HG03442 (cell line): ENCODE measurements around the gene LRRC3.
"Not testable (repeated sequence)": the region's sequence is repeated elsewhere in the genome, so short reads cannot be mapped to it uniquely, and the experiment has no call there.

Experiments used
- ATAC-seq: cut with Tn5 transposase; IDR thresholded peaks from one replicate; pipeline ENCODE4 v1.9.1; 2021; ENCODE audit warnings: mild to moderate bottlenecking, moderate library complexity; ENCODE audit not compliant: unreplicated experiment

Gene LRRC3

GRCh38 chr21:44454747-44455523, at the start of gene LRRC3:
LRRC3 (plus strand) TSS chr21:44455510; CDS start chr21:44456645, 1,135 bp downstream.
- no peak for ATAC-seq

GRCh38 chr21:44405948-44406872, 49.1 kb upstream of the LRRC3 start:
- ATAC-seq = no peak

DNA sequence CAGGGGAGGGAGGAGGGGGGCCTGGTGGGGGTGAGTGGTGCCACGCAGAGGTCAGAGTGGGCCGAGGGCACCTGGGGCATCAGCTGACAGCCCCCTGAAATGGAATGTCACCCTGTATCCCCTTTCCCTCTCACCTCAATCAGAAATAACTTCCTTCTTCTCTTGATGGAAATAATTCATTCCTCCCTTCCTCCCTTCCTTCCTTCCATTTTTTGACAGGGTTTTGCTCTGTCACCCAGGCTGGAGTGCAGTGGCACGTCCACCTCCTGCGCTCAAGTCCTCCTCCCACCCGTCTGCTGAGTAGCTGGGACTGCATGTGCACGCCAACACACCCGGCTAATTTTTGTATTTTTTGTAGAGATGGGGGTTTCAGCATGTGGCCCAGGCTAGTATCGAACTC, 48.4 kb upstream of the LRRC3 start:
- ATAC-seq = no peak

GRCh38 chr21:44407493-44407892, 47.8 kb upstream of the LRRC3 start:
- no peak for ATAC-seq

GRCh38 chr21:44408226-44408625, 47.1 kb upstream of the LRRC3 start:
- ATAC-seq = no peak

DNA sequence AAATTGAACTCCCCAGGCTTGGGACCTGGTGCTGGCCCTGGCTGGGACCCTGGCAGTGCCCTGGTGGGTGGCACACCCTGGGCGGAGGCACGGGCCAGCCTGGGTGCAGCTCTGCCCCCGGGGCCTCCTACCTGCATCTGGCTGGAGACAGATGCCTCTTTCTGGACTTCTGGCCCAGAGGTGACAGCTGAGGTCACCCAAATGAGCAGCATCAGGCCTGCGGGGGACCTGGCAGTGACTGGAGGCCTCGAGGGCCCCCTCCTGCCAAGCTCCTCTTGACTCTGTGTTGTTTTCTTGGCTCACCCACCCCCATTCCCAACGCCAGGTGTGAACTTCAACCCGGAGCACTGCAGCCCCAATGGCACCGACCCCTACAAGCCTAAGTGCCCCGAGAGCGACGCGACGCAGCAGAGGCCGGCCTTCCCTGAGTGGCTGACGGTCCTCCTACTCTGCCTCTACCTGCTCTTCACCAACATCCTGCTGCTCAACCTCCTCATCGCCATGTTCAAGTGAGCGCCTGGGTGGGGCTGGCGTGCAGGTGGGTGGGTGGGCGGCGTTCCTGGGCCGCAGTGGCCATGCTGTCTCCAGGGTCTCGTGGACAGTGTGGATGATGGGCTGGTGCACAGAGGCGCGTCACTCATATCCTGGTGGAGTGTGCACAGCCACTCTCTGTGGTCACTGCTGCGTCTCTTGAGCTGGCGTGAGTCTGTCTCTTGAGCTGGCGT, 41.6 kb upstream of the LRRC3 start:
- no peak for ATAC-seq

- no peak for ATAC-seq
Measured at GRCh38 chr21:44414291-44415072, 40.8 kb upstream of the LRRC3 start.

DNA sequence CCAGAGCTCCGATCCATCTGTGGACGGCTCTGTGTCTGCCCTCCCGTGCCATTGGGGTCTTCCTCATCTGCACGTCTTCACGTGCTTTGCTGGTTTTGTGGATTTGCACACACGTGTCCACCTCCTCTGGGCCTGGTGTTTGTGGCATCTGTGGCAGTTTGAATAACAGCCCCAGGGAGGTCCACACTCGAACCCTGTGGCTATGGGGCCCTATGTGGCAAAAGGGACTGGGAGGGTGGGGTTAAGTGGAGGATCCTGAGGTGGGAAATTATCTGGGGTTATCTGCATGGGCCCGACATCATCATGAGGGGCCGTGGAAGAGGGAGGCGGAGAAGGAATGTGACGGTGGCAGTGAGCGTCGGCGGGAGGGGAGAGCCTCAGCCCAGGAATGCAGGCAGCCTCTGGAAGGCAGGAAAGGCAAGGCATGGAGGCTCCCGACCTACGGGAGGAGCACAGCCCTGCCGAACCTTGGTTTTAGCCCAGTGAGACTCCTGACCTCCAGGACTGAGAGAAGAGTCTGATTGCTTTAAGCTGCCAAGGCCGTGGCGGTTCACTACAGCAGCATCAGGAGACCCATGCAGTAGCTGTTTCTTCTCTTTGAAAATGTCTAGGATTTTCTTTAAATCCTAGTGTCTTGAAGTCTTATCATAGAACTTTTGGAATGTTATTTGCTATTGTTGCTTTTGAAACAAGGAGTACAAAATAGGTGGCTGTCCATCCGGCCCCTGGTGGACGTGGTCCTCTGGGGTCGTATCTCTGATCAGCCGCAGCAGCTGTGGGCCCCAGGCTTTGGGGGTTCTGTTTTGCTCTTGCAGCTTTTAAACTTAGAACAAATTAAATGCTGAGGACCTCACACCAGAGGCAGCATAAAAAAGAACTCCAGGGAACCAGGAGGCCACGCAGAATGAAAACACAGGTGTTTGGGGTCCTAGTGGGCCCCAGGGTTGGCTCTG, 40.0 kb upstream of the LRRC3 start:
- no peak for ATAC-seq

- no peak for ATAC-seq
Measured at GRCh38 chr21:44416193-44416592, 39.1 kb upstream of the LRRC3 start.

DNA sequence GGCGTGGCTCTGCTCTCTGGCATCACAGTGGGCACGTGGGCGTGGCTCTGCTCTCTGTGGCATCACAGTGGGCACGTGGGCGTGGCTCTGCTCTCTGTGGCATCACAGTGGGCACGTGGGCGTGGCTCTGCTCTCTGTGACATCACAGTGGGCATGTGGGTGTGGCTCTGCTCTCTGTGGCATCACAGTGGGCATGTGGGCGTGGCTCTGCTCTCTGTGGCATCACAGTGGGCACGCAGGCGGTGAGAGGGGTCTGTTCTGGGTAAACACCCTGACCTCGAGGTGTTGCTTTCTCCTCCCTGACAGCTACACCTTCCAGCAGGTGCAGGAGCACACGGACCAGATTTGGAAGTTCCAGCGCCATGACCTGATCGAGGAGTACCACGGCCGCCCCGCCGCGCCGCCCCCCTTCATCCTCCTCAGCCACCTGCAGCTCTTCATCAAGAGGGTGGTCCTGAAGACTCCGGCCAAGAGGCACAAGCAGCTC, 37.6 kb upstream of the LRRC3 start:
- ATAC-seq = not testable (repeated sequence)

DNA sequence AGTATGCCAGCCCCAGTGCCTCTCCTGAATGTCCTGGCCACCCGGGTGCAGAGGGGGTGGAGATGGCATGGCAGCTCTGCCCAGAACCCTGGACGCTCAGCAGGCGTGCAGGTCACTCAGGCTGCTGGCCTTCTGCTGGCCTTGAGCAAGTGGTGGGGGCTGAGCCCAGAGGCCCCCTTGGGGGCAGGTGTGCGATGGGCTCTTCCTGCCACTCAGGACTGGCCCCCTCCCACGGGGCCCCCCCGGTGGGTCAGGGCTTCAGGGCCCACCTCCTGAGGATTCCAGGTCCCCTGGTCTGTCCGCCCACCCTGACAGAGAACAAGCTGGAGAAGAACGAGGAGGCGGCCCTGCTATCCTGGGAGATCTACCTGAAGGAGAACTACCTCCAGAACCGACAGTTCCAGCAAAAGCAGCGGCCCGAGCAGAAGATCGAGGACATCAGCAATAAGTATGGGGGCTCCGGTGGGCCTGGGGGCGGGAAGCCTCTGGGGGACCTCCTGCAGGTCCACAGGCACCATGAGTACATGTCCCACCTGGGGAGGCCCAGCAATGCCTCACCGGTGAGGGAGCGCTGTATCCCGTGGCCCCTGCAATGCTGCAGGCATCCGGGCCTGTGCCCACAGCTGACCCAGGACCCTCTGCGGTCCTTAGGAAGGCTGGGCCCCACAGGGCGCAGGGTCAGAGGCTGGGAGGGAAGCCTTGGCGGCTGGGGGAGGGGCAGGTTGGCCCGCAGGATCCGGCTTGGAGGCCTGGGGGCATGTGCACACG, 37.0 kb upstream of the LRRC3 start:
- no peak for ATAC-seq

DNA sequence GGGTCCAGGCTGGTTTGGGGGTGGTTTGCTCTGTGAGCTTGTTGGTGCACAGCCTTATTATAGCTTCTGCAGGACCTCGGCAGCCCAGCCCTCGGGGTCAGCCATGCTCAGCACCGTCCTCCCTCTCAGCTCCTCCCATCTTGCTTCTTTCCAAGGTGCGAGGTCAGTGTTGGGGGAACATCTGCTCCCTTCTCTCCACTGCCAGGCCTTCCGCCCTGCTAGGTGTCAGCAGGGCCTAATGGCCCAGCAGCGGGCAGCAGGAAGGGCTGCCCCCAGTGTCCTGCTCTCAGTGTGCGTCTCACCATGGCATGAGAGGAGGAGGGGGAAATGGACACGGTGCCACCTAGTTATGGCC, 36.5 kb upstream of the LRRC3 start:
- no peak for ATAC-seq

DNA sequence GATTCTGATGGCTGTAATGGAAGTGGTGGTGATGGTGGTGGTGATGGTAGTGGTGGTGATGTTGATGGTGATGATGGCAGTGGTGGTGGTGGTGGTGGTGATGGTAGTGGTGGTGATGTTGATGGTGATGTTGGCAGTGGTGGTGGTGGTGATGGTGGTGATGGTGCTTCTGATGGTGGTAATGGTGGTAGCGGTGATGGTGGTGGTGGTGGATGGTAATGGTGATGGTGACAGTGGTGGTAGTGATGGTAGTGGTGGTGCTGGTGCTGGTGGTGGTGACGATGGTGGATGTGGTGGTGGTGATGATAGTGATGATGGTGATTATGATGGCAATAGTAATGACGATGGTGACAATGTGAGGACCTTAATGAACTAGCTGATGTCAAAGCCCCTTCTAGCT, 35.6 kb upstream of the LRRC3 start:
- ATAC-seq = no peak

- no peak for ATAC-seq
Measured at GRCh38 chr21:44420416-44421205, 34.7 kb upstream of the LRRC3 start.

DNA sequence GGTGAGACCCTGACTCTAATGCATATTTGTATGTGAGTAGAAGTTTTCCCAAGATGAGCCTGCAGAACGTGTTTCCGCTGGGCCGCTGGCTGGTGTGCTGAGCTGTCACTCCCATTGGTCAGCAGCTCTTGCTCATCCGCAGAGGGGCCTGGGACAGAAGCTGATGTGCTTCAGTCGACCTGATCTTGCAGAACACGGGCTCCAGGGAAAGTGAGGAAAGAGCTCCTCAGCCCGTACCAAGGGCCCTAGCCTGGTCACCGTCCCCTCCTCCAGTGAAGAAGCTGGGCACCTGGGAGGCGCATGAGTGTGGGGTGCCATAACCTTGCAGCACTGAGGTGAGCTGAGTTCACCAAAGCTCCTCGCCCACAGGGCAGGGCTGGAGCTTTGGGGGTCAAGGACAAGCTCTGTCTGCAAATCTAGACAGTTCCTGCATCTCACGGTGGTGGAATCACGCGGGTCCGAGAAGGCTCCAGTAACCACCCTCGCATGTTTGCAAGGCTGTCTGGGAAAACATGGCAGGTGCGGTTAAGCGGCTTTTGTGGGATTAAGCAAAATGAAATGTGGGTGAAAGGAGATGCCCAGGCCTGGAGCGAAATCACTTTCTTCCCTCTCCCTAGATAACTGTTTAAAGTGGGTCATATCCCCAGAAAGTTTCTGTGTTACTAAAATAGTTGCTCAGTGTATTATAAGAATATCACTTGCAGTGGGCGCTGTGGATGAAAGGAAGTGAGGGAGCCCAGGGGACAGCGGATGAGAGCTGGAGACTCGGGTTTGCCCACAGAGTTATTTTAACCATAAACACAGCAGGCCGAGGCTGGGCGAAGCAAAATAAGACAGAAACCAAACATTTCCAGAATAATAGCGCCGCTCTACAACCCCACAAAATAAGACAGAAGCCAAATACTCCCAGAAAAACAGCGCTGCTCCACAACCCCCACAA, 33.1 kb upstream of the LRRC3 start:
- no peak for ATAC-seq

DNA sequence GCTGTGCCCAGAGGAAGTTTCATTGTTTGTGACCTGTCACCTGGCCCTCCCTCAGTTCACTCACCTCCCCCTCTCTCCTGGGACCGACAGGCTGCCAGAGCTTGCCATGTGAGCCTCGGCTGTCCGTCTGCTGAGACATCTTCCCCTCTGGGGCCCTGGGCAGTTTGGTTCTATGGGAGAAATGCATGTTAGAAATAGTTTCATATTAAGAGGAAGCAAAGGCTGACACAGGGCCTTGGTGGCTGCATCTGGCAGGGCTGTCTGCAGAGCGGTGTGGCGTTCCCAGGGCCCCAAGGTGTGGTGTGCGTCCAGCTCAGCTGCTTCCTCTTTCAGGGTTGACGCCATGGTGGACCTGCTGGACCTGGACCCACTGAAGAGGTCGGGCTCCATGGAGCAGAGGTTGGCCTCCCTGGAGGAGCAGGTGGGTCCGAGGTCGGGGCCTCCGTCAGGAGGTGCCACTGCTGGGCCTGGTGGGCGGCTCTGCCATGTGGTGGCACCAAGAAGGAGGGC, 31.9 kb upstream of the LRRC3 start:
- no peak for ATAC-seq
